SK-MEL-5 (cell line): ENCODE data around the gene ADH4. TPM values are rescaled to one million over a fixed set of nuclear protein-coding genes. Genes with fewer than 3 reads are reported as not detected.
"Not testable (repeated sequence)": the region's sequence is repeated elsewhere in the genome, so short reads cannot be mapped to it uniquely, and the experiment has no call there.

Experiments
- DNase-seq: peaks from one replicate; pipeline ENCODE4 v3.0.0-alpha.2; 2016; ENCODE audit warnings: low read depth, low spot score
- in situ Hi-C: cut with HindIII; loops from 2 replicates; pipeline ENCODE4 v1.10.0; 2016; ENCODE audit warnings: low sequenced_read_pairs, high pct_unique_total_duplicates, low pct_unique_long_range_greater_than_20kb
- total RNA-seq: library from RNA; depleted of rRNA; stranded (reverse); fragments of >200 nt; shearing (Covaris generic); gene quantifications from 2 replicates; pipeline ENCODE4 v1.2.3, GENCODE V29; 2014

The ADH4 gene
- total RNA-seq, 1 experiment from 2014 or later: not detected

DNA sequence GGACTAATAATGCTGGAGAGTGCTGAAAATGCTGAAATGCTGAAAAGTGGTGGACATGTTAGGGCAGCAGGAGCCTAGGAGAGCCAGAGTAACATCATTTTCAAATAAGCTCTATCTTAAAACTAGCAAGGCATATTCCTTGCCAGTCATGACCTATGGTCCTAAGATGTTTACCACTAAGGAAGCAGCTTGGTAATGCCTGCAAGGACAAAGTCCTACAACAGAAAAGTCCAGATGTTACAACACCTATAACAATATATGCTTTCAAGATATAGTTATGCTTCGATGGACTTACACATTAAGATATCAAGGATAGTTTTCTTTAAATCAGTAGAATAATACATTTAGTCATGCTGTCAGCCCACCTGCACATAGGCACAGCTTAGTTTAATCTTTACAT, 4.5 kb upstream of the ADH4 start:
- in situ Hi-C loops: no loop called here
- DNase-seq: no peak

DNA sequence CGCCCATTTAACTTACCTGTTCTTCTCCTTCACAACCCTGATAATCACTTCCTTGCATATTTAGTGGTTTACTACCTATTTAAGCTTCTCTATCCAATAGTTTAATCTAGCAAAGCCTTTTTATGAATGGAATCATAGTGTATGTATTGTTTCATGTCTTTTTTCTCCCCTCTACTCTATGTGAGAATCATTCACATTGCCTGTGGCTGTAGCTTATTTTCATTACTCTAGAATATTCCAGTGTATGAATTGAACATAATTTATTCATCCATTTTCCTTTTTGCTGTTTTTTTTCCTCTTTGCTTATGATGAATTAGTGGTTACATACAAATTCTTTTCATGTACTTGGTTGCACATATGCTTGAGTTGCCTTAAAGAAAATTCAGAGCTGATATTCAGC, 490 bp upstream of the ADH4 start:
- in situ Hi-C loops: no loop called here
- no peak for DNase-seq

DNA sequence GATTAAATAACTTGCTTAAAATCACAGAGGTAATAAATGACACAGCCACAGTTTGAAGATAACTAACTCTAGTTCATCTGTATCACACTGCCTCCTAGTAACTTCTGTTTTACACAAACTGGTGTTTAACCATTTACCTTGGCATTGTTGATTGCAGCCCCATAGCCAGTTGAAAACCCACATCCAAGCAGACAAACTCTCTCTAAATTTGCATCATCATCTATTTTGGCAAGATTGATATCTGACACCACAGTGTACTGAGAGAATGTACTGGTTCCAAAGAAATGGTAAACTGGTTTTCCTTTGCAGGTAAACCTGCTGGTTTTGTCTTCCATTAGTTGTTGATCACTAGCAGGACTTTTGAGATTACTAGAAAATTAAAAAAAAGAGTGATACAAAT, 7.8 kb downstream of the ADH4 start:
- no peak for DNase-seq
- in situ Hi-C loops: no loop called here

DNA sequence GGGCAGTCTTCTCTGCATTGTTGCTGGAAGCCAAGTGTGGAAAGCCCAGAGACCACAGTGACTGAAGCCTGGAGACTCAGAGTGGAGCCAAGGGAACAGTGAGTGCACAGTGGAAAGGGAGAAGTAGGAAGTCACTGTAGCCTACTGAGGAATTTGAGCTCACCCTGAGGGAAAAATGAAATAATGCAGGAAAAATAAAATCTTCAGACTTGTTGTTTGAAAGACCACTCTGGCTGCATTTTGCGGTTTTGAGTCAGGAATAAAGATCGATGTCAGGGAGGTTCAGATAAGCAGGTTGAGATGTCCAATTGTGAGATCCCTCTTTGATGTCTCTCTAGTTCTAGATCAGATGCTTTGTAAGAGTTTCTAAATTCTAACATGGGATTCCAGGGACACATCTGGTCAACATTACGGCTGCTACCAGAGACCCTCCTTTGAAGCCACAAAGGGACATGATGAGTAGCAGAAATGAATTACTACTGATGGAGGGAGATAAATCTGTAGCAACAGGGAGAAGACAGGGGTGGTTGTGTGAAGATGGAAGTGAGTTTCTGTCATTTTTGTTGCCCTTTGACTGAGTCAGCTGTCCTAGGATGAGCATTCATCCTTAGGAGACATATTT, 8.4 kb downstream of the ADH4 start:
- in situ Hi-C loops: no loop called here
- no peak for DNase-seq

DNA sequence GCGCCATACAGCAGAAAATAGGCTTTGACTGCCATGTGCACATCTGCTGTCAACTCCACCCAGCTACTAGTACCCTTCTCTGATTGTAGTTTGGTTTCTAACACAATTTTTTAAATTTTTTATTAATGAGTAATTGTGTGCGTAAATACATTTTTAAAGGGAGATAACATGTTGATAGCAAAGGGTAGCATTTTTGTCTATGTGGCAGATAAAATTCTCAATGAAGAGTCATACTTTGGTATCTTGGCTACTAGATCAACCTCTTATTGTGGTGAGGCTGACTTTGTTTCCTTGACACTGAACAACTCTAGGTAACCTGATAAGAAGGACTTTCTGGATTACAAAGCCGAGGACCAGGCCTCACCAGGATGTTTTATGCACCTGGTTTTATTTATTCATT, 9.5 kb downstream of the ADH4 start:
- in situ Hi-C loops: no loop called here
- DNase-seq: no peak

DNA sequence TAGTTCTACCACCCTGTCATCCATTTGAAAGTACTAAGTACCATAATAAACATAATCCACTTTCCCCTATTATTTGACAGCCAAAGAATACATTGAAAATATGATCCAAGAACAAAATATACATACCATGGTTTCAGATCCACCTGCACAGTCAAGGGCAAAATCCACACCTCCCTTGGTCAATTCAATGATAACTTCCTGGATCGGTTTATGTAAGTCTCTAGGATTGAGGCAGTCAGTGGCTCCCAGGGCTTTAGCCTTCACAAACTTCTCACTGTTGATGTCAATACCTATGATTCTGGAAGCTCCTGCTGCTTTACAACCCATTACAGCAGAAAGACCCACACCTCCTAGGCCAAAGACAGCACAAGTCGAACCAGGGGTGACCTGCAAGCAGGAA, 12.7 kb downstream of the ADH4 start:
- no peak for DNase-seq
- in situ Hi-C loops: no loop called here

DNA sequence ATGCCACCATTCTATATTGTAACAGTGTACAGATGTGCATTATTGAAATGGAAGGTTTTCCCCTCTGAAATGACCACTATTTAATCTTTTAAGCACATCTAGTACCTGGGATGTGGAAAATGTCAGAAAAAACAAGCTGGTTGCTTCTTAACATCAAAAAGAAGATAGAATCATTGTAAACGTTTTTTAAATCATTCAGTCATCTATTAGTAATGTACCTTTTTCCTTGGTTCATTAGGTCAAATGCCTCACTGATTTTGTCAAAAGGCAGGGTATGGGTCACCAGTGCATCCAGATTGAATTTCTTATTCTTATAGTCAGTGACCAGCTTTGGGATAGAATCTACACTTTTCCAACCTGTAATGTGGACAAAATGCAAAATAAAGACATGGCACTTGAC, 17.7 kb downstream of the ADH4 start:
- in situ Hi-C loops: no loop called here
- DNase-seq: no peak

DNA sequence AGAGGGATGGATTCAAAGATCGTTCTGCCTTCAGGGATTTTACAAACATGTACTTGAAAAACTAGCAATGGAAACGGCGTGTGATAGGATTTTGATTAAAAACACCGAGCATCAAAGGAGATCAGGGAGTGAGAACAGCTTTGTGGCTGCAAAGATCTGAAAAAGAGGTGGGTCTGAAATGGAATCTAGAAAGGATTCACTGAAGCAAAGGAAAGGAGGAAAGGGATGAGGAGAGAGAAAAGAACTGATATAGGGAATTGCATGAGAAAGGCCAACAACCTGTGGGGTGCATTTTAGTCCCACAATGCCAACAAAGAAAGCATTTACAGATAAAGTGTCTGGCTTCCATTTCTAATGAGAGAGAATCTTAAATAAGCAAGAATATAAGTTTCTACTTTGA, 23.1 kb downstream of the ADH4 start:
- in situ Hi-C loops: no loop called here

DNA sequence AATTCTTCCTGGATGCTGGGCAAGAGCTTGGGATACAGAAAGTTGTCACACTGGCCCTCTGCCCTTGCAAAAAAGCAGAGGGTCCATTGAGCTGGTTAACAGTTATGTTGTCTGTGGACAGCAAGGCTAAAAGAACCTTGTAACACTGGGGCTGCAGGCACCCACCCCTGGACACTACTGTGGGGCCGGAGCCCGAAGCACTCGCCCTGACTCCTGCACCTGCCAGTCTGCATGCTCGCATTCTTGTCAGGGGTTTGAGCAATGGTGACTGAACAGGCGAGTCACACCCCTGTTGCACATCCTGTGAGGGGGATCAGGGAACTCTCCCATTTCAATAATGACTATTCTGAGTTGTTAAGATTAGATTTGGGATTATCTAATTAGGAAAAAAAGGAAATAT, 23.6 kb downstream of the ADH4 start:
- DNase-seq: no peak
- in situ Hi-C loops: no loop called here

More for the DNA sequence above, 23.1 kb downstream of the ADH4 start:
- no peak for DNase-seq

DNA sequence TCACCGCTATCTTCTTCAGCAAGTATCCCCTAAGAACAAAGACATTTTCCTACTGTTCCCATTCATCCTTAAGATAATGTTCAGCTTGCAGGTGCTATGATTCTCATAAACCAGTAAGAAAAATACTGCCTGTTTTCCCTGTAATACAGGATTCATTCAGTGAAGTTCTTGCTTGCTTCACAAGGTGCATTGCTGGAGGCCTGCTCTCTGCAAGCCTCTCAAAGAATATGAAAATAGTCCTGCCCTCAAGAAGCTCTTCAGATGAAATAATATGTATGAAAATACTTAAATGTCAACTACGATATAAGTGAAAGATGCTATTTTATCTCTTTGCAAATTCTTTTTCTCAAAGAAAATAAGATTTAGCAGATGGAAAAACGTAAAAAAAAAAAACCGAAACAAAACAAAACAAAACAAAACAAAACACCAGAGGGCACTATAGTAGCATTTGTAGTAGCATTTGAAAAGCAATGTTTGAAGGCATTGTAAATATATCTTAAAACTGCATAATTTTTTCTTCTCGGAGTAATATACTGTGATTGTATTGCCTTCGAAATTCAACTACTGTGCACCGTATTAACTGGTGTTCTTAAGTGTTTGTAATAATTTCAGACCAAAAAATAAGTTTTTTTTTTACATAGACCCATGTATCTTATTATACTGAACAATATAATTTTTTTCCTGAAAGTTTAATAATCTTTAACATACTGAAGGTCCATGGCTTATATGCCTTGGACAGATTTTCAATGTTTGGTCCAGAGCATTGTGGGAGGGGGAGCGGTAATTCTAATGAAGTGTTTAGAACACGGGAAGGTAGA, 26.0 kb downstream of the ADH4 start:
- peak; percentile 28 for DNase-seq
- in situ Hi-C loops: no loop called here

DNA sequence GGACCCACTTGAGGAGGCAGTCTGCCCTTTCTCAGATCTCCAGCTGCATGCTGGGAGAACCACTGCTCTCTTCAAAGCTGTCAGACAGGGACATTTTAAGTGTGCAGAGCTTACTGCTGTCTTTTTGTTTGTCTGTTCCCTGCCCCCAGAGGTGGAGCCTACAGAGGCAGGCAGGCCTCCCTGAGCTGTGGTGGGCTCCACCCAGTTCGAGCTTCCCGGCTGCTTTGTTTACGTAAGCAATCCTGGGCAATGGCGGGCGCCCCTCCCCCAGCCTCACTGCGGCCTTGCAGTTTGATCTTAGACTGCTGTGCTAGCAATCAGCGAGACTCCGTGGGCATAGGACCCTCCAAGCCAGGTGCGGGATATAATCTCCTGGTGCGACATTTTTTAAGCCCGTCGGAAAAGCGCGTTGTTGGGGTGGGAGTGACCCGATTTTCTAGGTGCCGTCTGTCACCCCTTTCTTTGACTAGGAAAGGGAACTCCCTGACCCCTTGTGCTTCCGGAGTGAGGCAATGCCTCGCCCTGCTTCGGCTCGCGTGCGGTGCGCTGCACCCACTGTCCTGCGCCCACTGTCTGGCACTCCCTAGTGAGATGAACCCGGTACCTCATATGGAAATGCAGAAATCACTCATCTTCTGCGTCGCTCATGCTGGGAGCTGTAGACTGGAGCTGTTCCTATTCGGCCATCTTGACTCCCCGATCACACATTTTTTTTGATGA, 26.8 kb downstream of the ADH4 start:
- in situ Hi-C loops, DNase-seq: not testable (repeated sequence)

DNA sequence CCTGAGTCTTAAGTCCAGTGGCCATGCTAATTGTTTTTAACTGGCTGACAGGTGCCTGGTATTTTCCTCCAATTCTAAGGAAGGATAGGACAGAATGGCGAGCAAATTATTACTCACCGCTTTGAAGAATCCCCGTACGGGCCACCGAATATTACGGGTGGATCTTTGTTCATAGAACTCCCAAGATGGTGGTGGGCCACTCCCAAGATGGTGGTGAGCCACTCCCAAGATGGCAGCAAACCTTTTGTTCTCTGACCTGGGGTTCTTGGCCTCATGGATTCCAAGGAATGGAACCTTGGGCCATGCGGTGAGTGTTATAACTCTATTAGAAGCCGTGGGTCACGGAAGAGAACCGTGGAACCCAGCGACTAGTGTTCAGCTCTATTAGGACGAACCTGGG, 34.8 kb downstream of the ADH4 start:
- in situ Hi-C loops, DNase-seq: not testable (repeated sequence)

DNA sequence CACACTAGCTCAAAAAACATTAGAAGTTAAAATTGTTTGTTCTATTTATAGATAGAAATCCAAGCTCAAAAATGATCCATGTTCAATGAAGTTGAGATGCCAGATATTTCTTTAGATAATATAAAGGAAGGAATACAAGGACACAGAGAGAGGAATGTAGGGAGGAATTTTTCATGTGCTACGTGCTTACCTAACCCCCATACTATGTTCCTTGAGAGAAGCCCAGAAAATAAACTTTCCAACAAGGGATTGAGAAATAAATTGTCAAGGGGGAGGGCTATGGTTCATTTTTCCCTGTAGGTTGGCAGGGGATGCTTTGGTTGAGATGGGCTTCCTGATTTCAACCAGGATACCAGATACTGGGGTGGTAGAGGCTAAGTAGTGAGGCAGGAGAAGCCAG, 39.9 kb downstream of the ADH4 start:
- DNase-seq: no peak
- in situ Hi-C loops: no loop called here

DNA sequence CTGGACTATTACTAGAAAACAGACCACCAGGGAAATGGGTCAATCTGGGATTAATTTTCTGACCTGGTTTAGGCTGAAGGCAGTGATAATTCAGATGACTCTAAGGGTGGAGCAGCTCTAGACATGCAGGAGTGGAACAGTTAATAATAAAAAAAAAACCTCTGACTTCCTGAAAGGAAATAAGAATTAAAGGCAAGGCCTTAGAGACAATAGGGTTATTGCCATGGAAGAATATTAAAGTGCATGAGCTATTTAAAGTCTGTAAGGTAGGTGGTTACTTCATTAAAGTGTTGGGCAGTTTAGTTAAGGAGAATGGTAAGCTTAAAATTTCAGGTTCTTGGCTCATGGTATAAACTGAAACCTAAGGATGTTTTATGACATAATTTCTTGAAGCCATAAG, 40.9 kb downstream of the ADH4 start:
- DNase-seq: no peak
- in situ Hi-C loops: no loop called here

DNA sequence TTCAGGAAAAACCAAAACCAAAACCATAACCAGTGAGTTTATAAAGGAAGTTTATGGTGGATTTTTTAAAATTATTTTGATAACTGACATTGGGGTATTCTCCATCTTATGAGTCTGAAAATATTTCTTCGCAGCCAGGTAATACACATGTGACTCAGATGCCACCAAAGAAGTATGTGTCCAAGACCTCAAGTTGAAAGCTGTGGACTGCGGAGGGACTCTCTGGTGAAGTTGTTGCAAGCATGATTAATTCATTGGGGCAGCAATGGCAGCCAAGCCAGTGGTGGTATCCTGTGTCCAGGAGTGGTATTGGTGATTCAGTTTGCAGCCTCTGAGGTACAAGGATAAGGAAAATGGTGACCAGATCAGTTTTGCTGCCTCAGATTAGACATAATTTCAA, 41.5 kb downstream of the ADH4 start:
- in situ Hi-C loops: no loop called here
- no peak for DNase-seq

DNA sequence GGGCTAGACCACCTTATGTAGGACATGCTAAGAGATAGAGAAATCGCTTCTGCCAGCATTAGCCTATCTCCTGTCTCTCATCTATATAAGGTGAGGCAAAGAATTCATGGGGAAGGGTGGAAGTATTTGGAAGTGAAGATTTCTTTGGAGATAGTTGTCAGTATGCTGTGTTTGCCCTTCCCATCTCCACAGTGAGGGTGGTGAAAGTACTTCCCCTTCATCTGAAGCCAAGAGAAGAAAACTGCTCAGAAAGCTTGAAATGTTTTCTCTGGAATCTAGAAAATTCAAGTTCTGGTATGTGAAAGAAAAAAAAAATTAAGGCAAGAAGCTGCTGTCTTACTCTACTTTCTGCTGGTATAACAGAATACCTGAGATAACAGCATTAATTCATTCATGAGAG, 43.2 kb downstream of the ADH4 start:
- DNase-seq: no peak
- in situ Hi-C loops: no loop called here

DNA sequence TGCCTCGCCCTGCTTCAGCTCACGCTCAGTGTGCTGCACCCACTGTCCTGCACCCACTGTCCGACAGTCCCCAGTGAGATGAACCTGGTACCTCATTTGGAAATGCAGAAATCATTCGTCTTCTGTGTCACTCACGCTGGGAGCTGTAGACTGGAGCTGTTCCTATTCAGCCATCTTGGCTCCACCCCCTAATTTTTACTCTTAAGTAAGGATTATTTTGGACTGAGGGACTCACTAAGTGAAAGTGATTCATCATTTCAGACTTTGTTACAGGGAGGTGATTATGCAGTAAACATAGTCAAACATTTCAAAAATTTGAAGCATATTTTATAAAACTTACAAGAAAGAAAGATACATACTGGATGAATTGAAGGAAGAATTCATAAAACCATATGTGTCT, 44.3 kb downstream of the ADH4 start:
- DNase-seq, in situ Hi-C loops: not testable (repeated sequence)

DNA sequence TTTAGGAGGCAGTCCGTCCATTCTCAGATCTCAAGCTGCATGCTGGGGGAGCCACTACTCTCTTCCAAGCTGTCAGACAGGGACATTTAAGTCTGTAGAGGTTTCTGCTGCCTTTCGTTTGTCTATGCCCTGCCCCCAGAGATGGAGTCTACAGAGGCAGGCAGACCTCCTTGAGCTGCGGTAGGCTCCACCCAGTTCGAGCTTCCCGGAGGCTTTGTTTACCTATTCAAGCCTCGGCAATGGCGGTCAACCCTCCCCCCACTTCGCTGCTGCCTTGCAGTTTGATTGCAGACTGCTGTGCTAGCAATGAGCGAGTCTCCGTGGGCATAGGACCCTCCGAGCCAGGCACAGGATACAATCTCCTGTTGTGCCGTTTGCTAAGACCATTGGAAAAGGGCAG, 44.8 kb downstream of the ADH4 start:
- no peak for DNase-seq
- in situ Hi-C loops: no loop called here

DNA sequence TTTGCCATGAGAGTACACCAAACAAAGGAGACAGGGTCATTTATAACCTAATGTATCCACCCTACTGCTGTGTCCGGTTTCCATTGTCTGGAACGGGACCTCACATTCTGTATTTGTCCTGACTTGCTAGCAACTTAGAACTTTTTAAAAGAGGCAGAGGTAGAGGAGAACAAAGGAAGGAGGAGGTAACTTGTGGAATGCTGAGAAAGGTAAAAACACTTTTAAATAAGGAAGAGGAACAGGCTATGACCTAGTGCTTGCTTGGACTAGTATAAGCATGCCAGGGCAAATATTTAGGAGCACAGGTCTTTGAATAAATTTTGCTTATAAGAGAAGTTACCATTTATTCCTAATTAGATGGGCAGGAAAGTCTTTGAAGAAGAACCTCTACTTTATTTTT, 52.3 kb downstream of the ADH4 start:
- DNase-seq, in situ Hi-C loops: not testable (repeated sequence)
